ENCODE measurements around the gene OR5M11.
"Not testable (repeated sequence)": the region's sequence is repeated elsewhere in the genome, so short reads cannot be mapped to it uniquely, and the experiment has no call there.

The OR5M11 gene

DNA sequence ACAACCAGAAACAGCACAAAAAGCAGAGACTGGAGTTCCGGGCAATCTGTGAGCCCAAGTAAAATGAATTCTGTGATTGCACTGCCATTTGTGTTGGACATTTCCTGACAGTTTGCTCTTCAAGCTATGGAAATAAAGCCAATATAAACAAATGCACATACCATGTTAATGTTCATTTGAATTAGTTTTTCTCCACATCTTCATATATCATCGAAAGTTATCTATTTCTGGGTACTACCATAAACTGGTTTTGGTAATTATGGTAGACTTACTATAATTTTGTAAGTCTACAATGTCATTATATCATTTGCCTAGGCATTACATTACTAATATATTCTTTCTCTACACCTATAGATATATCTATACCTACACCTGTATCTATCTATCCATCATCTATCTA is at the start of gene OR5M11:
TSS of gene OR5M11 (minus strand) at position 101 of the 400 bp plus-strand sequence. CDS start at position 101, 0 bp downstream.
- DNase-seq (ENCODE audit: low read depth in 3 of 3, low spot score in 1 of 3): no peak

DNA sequence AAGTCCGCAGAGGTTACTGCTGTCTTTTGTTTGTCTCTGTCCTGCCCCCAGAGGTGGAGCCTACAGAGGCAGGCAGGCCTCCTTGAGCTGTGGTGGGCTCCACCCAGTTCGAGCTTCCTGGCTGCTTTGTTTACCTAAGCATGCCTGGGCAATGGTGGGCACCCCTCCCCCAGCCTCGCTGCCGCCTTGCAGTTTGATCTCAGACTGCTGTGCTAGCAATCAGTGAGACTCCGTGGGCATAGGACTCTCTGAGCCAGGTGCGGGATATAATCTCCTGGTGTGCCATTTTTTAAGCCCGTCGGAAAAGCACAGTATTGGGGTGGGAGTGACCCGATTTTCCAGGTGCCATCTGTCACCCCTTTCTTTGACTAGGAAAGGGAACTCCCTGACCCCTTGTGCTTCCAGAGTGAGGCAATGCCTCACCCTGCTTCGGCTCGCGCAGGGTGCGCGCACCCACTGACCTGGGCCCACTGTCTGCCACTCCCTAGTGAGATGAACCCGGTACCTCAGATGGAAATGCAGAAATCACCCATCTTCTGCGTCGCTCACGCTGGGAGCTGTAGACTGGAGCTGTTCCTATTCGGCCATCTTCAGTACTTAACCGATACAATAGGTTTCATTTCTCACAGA is 49.1 kb upstream of the OR5M11 start:
- not testable (repeated sequence) for DNase-seq (ENCODE audit: low read depth in 3 of 3, low spot score in 1 of 3)

DNA sequence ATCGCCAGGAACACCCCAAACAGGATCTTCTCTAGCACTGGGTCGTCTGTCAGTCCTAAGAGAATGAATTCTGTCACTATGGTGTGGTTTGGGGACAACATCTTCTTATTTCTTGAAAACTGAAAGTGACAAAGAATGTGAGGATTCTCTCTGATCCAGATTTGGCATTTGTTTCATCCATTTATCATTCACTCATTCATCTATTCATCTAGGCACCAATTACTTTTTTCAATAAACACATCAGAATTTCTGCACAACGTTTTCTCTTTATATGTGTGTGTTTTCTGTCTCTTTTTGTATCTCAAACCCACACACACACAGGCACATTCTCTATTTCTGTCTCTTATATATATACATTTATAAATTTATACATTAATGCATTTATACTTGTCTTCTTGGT is 34.6 kb upstream of the OR5M11 start, which contains the start of gene OR5M10:
TSS of gene OR5M10 (minus strand) at position 101 of the 400 bp plus-strand sequence. CDS start at position 101, 0 bp downstream.
- no peak for DNase-seq (ENCODE audit: low read depth in 3 of 3, low spot score in 1 of 3)

DNA sequence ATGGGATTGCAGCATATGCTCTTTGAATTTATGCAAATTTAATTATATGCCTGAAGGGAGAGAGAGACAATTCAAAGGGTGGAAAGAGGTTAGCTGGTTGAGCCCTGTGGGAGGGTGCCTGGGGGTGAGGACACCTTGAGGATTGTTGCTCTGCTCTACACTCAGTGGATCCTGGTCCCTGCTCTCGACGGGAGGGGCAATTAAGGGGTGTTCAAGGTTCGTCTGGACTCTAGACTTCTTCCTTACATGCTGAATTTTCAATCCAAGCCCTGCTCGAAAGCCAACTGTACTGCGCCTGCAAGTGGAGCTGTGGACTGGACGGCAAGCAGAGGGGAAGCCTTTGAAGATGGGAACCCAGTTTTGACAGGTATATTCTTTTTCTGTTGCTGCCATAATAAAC is 15.5 kb upstream of the OR5M11 start:
- DNase-seq (ENCODE audit: low read depth in 3 of 3, low spot score in 1 of 3): no peak

DNA sequence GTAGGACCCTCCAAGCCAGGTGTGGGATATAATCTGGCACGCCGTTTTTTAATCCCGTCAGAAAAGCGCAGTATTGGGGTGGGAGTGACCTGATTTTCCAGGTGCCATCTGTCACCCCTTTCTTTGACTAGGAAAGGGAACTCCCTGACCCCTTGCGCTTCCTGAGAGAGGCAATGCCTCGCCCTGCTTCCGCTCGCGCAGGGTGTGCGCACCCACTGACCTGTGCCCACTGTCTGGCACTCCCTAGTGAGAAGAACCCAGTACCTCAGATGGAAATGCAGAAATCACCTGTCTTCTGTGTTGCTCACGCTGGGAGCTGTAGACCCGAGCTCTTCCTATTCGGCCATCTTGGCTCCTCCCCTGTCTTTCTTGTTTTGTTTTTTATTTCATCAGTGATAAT is 11.6 kb upstream of the OR5M11 start:
- not testable (repeated sequence) for DNase-seq (ENCODE audit: low read depth in 3 of 3, low spot score in 1 of 3)

DNA sequence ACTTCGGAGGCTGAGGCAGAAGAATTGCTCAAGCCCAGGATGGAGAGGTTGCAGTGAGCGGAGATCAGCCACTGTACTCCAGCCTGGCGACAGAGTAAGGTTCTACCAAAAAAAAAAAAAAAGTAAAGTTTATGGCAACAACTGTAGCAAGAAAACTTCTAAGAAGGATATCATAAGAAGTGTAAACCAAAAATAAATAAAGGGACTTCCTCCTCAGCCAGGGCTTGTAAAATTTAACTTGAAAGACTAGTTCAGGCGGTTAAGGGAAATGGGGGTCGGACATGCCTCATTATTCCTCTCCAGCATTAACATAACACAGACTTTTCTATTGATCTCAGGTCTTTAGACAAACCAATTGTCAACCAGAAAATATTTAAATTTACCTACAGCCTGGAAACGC is 2.5 kb upstream of the OR5M11 start:
- DNase-seq (ENCODE audit: low read depth in 3 of 3, low spot score in 1 of 3): no peak

DNA sequence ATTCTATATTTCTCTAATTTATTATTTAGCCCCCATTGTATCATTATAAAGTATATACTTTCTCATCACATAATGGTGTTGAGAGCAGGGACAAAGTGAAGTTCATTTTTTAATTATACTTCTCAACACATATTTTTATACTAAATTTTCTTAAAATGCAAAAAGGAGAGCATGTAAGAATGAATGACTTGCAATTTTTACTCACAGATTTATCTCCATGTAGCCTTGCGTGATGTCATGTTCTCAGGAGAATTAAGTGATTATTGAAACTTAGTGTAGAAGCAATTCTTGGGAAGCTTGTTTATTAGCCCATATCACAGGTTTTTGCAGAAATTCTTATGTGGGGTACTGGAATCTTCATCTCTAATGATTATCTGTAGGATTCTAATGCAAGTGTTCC is 682 bp upstream of the OR5M11 start:
- DNase-seq (ENCODE audit: low read depth in 3 of 3, low spot score in 1 of 3): no peak

DNA sequence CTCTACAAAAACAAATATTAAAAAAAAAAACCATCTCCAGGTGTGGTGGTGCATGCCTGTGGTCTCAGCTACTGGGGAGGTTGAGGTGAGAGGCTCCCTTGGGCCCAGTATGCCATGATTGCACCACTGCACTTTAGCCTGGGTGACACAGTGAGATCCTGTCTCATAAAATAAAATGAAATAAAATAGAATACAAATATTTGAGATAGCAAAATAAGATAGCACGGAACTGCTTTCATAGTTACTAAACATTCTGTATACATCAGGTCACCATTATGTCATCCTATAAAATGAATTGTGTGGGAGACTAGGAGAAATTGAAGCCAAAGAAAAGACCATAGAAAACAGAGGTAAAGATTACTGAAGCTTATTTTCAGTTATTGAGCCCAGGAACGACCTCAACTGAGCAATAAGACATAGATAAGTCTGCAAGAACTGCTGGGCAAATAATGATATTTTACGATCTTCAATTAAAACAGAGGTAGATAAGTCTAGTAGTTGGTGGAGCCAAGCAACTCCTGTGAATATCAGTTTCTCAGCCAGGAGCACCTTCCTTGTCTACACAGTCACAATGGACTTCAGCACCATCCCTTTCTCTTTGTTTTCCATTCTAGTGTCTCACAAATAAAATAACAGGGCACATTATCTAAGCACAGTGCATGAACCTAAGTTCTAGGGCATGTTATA is 9.9 kb downstream of the OR5M11 start:
- no peak for DNase-seq (ENCODE audit: low read depth in 3 of 3, low spot score in 1 of 3)

DNA sequence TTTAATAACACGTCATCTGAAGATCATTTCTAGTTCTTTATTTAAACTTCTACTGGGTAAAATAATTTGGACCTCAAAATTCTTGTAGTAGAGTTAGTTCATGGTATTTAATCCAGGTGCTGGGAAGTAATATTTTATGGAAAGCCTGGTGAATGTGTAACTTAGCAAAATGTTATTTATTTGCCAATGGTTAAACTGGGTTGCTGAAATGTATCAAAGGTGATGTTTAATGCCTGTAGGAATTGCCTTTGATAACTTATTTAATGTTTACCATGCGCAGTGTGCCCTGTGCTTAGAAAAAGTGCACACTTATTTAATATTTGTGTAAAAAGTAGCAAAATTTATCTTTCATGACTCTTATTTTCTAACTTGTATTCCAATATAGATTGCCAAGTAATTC is 11.2 kb downstream of the OR5M11 start:
- DNase-seq (ENCODE audit: low read depth in 3 of 3, low spot score in 1 of 3): no peak

DNA sequence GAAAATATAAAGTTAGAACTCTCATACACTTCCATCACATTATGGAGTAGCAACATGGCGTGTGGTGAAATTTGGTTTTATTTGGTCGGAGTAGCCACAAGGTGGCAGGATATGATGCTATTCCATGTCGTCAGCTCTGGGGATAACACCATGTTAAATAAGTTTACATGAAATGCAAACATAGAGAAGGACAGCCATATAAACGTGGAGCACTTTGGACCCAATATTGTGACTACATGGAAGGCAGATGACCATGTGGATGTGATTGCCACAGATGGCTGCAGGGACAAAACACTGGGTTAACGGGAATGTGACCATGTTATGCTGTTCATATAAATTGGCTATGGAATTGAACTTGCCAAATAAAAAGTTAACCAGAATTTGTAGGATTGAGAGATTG is 21.0 kb downstream of the OR5M11 start:
- no peak for DNase-seq (ENCODE audit: low read depth in 3 of 3, low spot score in 1 of 3)

DNA sequence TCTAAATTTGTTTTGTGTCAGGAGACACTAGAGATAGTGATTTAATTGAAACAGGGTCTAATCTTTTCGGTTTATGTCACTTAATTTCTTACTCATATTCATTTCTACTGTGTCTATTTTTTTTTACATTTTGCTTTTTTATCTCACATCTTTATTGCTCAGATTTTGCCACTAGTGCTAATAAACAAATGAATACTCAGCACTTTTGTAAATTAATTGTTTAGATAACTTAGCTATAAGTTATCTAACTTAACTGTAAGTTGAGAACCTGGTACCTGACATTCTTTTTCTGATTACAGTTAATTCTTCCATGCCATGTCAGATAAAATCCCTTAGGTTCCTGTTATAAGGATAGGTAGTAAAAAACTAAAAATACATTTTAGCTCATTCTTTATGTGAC is 29.8 kb downstream of the OR5M11 start:
- DNase-seq (ENCODE audit: low read depth in 3 of 3, low spot score in 1 of 3): no peak

DNA sequence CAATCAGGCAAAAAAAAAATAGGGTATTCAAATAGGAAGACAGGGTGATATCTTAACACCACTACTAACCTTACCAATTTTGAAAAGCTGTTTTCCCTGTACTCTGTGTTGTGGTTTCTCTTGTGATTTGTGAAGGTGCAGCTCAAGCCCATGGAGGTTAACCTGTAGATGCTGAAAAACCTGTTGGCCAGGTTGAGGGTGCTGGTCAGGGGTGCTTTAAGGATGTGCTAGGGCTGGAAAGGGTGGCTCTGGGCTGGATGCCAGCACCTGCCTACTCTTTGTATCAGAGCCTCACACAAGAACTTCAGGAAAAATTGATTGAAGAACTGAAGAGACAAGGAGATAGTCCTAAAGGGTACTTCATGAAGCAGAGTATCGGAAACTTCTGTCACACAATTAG is 33.6 kb downstream of the OR5M11 start:
- DNase-seq (ENCODE audit: low read depth in 3 of 3, low spot score in 1 of 3): no peak

DNA sequence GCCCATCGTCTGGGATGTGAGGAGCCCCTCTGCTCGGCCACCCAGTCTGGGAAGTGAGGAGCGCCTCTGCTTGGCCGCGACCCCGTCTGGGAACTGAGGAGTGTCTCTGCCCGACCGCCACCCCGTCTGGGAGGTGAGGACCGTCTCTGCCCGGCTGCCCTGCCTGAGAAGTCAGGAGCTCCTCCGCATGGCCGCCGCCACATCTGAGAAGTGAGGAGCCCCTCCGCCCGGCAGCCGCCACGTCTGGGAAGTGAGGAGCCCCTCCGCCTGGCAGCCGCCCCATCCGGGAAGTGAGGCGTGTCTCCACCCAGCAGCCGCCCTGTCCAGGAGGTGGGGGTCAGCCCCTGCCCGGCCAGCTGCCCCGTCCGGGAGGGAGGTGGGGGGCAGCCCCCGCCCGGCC is 46.0 kb downstream of the OR5M11 start:
- no peak for DNase-seq (ENCODE audit: low read depth in 3 of 3, low spot score in 1 of 3)

DNA sequence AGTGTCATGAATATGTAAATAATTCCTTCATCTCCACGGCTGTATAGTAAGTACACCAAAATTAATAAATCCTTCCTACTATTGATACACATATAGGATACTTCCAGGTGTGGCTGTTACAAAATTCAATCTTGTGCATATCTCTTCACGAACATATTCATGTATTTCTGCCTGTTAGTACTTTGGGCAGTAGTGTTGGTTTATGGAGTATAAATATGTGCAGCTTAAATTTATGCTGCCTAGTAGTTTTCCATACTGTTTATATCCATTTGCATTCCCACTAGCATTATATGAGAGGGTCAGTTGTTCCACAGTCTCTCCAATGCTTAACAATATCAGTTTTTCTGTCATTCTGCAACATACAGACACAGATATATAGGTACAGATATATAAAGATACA is 47.9 kb downstream of the OR5M11 start:
- DNase-seq (ENCODE audit: low read depth in 3 of 3, low spot score in 1 of 3): no peak

All from stimulated activated CD4-positive, alpha-beta T cell treated with anti-CD3 and anti-CD28 coated beads, TNF-alpha, amount 100 ng/mL, for 1 hour (primary cell).